Measurements from ENCODE around the gene PACS1.

DNA sequence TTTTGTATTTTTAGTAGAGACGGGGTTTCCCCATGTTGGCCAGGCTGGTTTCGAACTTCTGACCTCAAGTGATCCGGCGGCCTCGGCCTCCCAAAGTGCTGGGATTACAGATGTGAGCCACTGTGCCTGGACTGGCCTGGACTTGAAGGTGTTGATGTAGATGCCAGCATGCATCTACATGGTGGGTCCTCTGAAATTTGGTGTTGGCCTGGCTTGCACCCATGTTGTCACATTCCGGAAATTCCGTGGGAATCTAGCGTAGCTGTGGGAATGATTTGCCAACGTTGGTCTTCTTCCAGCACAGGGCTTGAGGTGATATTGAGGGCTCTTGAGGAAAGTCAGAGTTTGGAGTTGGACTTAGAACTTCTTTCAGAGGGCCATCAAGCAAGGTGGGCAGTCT is 6.5 kb downstream of the PACS1 start:
- TF ChIP-seq CTCF (conservative IDR thresholded peaks at IDR 0.05 in 1 of 2, IDR thresholded peaks at IDR 0.05 in 1 of 2; ENCODE audit: low read depth in 1 of 2, low read length in 2 of 2) = no peak
- no peak for TF ChIP-seq EZH2 (IDR thresholded peaks at IDR 0.05; ENCODE audit: low read length, missing control alignments)

Data from fibroblast of lung (primary cell).